Memory B cell (primary cell): ENCODE results near the gene EDN2.

ENCODE experiments used
- ATAC-seq: fragments of 150-1000 bp; cut with Tn5 transposase; 2 replicates; pipeline ENCODE4 v1.10.0; 2021; ENCODE audit warnings: low read depth, mild to moderate bottlenecking, moderate library complexity
- DNase-seq, 2 donors: peaks; one replicate each; pipeline ENCODE4 v3.0.0; 2022; ENCODE audit warnings: low spot score in 2 of 2
- H3K27ac Mint-ChIP-seq: one replicate; pipeline ENCODE4 v1.8.0; 2022; ENCODE audit warnings: mild to moderate bottlenecking, moderate library complexity, mixed read lengths
- H3K27me3 Mint-ChIP-seq: one replicate; pipeline ENCODE4 v1.8.0; 2022; ENCODE audit warnings: mixed read lengths
- H3K36me3 Mint-ChIP-seq: one replicate; pipeline ENCODE4 v1.8.0; 2022; ENCODE audit warnings: mild to moderate bottlenecking, mixed read lengths
- H3K4me1 Mint-ChIP-seq: one replicate; pipeline ENCODE4 v1.8.0; 2022; ENCODE audit warnings: mixed read lengths
- H3K4me3 Mint-ChIP-seq: one replicate; pipeline ENCODE4 v1.8.0; 2022; ENCODE audit warnings: mild to moderate bottlenecking, moderate library complexity, mixed read lengths
- H3K9me3 Mint-ChIP-seq: one replicate; pipeline ENCODE4 v1.8.0; 2022; ENCODE audit warnings: mixed read lengths

Gene EDN2

DNA sequence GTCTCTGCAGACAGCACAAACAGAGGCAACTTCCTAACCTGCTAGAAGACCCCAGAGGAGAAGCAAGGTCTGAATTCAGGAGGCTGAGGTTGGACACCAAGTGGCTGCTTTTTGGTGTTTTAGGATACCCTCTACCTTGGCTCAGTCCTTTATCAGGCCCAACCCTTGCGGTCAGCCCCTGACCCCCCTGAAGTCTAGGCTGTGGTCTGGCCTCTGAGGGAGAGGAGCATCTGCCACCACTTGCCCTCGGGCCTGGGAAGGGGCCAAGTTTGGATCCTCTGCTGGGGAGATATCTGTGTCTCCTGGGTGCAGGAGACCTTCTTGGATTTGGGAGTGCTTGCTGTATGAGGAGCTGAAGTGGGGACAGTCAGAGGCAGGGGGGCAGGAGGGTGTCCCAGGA lies 21.0 kb downstream of the EDN2 start:
- peaks cover 3% of the 10 kb centered on the region for H3K4me1 Mint-ChIP-seq
- no peaks in the 10 kb centered on the region for H3K36me3 Mint-ChIP-seq
- ATAC-seq (no peak), DNase-seq (no peak)
- no peak overlapping the region for H3K27ac Mint-ChIP-seq
- H3K27me3 Mint-ChIP-seq: peaks cover 12% of the 10 kb centered on the region
- H3K9me3 Mint-ChIP-seq: no peaks in the 10 kb centered on the region
- H3K4me3 Mint-ChIP-seq: no peak overlapping the region

DNA sequence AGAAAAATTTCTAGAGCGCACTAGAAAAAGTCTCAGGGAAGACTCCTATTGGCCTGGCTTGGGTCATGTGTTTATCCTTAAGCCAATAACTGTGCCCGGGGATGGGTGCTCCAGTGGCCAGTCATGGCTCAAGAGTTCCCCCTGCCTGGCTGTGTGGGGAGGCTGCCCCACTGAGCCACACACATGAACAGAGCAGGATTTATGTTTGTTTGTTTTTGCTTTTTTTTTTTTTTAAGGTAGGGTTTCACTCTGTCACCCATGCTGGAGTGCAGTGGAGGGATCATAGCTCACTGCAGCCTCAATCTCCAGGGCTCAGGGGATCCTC lies 21.8 kb downstream of the EDN2 start:
- Mint-ChIP-seq H3K4me3 (no peak overlapping the region), H3K36me3 (no peaks in the 10 kb centered on the region), H3K27me3 (peaks cover 11% of the 10 kb centered on the region), H3K9me3 (no peaks in the 10 kb centered on the region), H3K4me1 (peaks cover 2% of the 10 kb centered on the region), H3K27ac (no peak overlapping the region)
- no peak for DNase-seq
- no peak for ATAC-seq

DNA sequence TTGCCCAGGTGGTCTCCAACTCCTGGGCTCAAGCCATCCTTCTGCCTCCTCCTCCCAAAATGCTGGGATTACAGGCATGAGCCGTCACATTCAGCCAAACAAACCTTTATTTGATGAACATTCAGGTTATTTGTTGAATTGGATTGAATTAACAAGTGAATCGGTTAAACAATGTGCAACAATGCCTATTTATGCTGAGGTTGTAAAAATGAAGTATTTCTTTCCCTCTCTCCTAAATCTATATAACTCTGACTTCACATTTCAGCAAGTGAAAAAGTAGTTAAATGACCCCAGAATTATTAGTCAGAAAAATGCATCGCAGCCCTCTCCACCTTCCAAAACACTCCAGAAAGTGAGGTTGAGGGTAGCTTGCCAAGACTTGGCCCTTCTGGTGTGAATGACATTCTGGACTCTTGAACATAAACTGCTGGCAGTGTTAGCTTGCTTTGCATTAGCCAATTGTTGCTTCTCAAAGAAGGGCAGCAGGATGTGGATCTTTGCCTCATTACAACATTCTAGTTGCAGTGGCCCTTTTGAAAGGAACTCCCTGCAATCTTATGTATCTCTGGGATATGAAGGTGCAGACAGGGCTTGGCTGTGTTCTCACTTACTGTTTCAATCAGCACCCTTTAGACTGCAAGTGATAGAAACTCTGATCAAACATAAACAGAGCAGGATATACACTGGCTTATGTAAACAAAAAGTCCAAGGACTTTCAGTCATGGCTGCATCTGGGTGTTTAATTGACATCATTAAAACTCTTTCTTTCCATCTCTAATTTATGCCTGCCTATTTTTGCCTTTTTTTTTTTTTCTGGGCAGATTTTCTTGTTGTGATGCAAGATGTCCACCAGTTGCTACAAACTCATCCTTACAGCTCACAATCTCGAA lies 22.4 kb downstream of the EDN2 start:
- no peaks in the 10 kb centered on the region for H3K36me3 Mint-ChIP-seq

DNA sequence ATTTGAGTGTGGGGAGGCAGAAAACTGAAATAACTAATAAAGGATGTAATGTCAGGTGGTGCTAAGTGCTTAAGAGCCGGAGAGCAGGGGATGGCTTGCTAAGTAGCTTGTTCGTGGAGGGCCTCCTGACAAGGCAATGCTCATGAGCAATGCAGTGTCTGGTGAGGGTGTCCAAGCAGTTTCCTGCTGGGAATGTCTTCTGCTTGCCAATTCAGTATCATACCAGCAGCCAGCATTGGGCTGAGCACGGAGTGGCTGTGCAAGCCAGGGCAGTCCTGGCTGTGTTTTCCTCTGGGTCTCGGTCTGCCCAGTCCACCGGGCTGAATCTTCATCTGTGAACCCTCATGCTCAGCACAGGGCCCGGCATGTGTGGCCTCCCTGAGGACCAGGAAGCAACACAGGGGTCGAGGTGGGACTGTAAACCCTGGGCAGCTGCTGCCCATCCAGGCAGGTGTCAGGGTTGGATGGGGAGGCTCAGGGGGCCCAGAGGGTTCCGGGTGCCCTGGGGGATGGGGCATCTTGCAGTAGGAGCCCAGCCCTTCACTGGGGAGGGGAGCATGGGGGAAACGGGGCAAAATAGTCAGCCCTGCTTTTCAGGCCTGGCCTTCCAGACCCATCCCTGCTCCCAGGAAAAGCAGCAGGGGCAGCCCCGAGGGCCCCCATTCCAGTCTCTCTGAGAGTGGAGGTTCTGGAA lies 27.5 kb downstream of the EDN2 start:
- no peak overlapping the region for H3K27ac Mint-ChIP-seq
- no peaks in the 10 kb centered on the region for H3K9me3 Mint-ChIP-seq
- H3K27me3 Mint-ChIP-seq: peaks cover 6% of the 10 kb centered on the region
- no peak for DNase-seq
- no peak for ATAC-seq
- no peaks in the 10 kb centered on the region for H3K36me3 Mint-ChIP-seq
- no peak overlapping the region for H3K4me3 Mint-ChIP-seq
- no peaks in the 10 kb centered on the region for H3K4me1 Mint-ChIP-seq

More for the DNA sequence above, 22.4 kb downstream of the EDN2 start:
- Mint-ChIP-seq H3K4me3 (no peak overlapping the region), H3K27me3 (peaks cover 11% of the 10 kb centered on the region), H3K4me1 (no peaks in the 10 kb centered on the region), H3K27ac (no peak overlapping the region), H3K9me3 (no peaks in the 10 kb centered on the region)
- DNase-seq (no peak), ATAC-seq (no peak)

DNA sequence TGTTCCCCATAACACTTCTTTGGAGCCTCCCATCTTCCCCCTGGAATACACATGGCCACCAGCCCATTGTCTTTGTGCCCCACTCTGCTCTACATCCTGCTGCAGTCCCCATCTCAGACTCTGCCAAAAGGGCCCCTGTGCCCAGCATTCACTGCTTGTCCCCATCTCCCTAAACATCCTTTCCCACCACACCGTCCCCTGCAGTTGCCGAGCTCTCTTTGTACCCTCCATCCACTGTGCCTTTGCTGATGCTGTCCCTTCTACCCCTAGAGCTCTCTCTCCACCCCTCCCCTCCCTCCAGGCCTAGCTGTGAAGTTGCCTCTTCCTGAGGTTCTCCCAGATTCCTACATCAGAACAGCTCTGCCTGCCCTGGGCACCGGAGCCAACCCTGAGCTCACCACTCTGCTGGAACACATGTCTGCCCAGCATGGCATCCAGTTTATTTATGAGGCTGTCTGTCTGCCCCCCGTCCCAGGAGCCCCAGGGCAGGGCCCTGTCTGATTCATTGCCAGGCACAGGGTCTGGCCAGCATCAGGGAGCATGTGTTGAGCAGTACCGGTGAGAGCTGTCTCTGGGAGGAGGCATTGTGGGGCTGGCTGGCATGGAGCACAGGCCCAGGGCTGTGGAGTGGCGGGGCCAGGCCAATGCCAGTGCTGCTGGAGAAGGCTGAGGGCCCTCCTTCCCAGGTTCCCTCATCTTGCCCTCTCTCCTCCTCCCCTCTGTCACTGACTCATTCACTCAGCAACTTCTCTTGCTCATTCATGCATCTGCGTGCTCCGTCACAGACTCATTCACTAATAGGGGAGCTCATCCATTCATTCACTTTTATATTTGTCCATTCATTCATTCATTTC lies 28.8 kb downstream of the EDN2 start:
- Mint-ChIP-seq H3K27ac (no peak overlapping the region), H3K4me3 (no peak overlapping the region), H3K4me1 (no peaks in the 10 kb centered on the region), H3K36me3 (no peaks in the 10 kb centered on the region), H3K9me3 (no peaks in the 10 kb centered on the region), H3K27me3 (peaks cover 6% of the 10 kb centered on the region)
- no peak for DNase-seq
- no peak for ATAC-seq

DNA sequence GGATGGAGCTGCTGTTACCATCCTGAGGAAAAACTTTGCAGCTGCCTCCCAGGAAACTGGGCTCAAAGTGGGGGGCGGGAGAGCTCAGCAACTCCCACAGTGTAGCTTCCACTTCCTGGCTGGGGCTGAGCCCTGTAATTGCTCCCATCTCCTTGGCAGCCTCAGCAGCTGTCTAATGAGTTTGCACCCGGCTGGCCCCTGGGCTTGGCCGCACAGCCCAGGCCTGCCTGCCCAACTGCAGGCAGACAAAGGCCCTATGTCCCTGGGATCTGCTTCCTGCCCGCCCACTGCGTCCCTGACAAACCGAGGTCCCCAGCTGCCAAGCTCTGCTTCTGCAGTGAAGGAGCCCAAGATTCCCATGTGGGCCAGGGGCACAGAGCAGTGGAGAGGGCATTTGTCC lies 30.1 kb downstream of the EDN2 start:
- no peak for DNase-seq
- Mint-ChIP-seq H3K27ac (no peak overlapping the region), H3K4me3 (no peak overlapping the region), H3K9me3 (no peaks in the 10 kb centered on the region), H3K27me3 (peaks cover 4% of the 10 kb centered on the region), H3K4me1 (no peaks in the 10 kb centered on the region), H3K36me3 (no peaks in the 10 kb centered on the region)
- ATAC-seq: no peak

DNA sequence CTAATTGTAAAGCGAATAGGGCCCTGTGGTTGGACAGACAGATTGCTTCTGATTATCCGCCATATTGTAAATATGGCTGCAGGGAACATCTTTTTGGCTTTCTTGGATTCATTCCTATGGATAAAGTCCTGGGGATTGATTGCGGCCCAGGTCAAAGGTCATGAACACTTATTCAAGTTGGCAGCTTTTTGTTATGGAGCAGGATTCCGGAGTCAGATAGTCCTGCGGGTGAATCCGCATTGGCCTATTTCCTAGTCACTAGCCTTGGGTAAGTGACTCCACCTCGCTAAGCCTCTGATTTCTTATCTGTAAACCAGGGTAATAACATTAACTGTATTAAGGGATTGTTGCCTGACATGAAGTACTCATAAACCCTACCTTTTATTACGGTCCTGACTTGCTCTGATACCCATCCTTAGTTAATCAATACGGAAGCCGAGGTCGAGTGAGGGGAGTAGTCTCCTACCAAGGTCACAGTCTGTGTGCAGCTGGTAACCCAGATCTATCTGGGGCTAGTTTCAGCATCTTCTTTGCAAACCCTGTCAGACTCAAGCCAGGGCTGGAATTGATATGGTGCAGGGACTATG lies 31.7 kb downstream of the EDN2 start:
- no peak for ATAC-seq
- Mint-ChIP-seq H3K9me3 (no peaks in the 10 kb centered on the region), H3K27ac (no peak overlapping the region), H3K4me1 (no peaks in the 10 kb centered on the region), H3K36me3 (no peaks in the 10 kb centered on the region), H3K4me3 (no peak overlapping the region), H3K27me3 (peaks cover 12% of the 10 kb centered on the region)
- no peak for DNase-seq

DNA sequence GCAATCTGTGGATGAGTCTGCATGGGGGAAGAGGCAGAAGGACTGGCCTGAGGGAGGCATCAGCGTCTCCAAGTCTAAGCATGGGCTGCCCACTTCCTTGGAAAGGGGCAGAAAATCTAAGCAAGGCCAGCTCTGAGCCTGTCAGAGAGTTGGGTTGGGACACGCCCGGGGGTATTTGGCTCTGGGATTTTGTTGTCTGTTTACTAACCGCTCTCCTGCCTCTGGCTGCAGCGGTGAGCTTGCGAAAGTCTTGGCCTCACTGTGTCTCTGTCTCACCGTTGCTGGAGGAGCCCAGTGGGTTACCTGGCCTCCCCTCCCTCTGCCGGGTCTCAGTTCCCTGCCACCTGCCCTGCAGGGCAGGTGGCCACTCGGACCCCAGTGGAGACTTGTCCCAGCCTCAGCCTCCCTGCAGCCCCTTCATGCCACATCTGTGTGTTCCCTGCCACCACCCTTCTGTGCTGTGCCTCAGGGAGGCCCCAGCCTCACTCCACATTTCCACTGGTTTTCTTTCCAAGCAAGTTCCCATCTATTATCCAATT lies 33.7 kb downstream of the EDN2 start:
- no peak overlapping the region for H3K4me3 Mint-ChIP-seq
- no peaks in the 10 kb centered on the region for H3K36me3 Mint-ChIP-seq
- H3K27me3 Mint-ChIP-seq: peaks cover 14% of the 10 kb centered on the region
- DNase-seq (no peak), ATAC-seq (no peak)
- H3K9me3 Mint-ChIP-seq: no peaks in the 10 kb centered on the region
- no peak overlapping the region for H3K27ac Mint-ChIP-seq
- no peaks in the 10 kb centered on the region for H3K4me1 Mint-ChIP-seq

DNA sequence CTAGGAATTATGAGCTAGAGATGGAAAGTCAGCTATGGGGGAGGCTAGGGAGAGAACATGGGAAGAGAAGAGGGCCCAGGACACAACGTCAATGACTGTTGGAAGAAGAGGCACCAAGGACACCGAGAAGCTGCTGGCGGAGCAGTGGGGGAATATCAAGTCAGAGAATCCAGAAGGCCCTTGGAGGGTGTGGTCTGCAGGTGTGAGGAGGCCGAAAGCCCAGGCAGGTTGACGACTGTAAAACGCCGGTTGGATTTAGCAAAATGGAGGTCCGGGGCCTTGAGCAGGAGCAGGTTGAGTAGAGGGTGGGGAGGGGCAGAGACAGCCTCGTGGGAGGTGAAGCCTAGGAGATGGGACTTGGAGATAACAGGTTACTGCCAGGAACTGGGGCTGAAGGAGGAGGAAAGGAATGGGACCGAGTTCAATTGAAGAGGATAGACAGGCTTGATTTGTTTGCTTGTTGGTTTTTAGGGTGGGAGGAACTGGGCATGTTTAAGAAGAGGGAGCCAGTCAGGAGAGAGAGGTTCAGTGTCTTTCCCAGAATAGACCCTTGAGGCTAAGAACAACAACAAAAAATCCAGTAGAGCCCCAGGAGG lies 35.1 kb downstream of the EDN2 start:
- DNase-seq (no peak), ATAC-seq (no peak)
- Mint-ChIP-seq H3K9me3 (peaks cover 2% of the 10 kb centered on the region), H3K4me3 (no peak overlapping the region), H3K27ac (no peak overlapping the region), H3K36me3 (peaks cover 2% of the 10 kb centered on the region), H3K4me1 (no peaks in the 10 kb centered on the region), H3K27me3 (peaks cover 11% of the 10 kb centered on the region)

DNA sequence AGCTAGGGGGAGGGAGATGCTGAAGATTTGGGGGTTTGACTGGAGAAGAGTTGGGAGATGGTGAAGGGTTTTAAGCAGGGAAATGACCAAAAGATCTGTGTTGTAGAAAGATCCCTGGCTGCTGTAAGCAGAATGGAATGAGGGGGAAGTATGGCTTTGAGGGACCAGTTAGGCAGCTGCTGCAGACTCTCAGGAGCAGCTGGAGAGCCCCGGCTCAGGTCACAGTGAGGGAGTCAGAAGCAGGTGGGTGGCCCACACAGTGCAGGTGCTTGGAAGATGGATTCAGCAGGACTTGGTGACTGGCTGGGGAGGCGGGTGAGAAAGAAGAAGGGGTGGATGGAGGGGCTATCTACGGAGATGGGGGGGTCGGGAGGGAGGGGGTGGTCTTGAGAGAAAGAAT lies 35.7 kb downstream of the EDN2 start:
- peaks cover 2% of the 10 kb centered on the region for H3K9me3 Mint-ChIP-seq
- peaks cover 2% of the 10 kb centered on the region for H3K36me3 Mint-ChIP-seq
- DNase-seq: no peak
- H3K27ac Mint-ChIP-seq: no peak overlapping the region
- H3K27me3 Mint-ChIP-seq: peaks cover 11% of the 10 kb centered on the region
- H3K4me1 Mint-ChIP-seq: no peaks in the 10 kb centered on the region
- no peak overlapping the region for H3K4me3 Mint-ChIP-seq
- ATAC-seq: no peak

DNA sequence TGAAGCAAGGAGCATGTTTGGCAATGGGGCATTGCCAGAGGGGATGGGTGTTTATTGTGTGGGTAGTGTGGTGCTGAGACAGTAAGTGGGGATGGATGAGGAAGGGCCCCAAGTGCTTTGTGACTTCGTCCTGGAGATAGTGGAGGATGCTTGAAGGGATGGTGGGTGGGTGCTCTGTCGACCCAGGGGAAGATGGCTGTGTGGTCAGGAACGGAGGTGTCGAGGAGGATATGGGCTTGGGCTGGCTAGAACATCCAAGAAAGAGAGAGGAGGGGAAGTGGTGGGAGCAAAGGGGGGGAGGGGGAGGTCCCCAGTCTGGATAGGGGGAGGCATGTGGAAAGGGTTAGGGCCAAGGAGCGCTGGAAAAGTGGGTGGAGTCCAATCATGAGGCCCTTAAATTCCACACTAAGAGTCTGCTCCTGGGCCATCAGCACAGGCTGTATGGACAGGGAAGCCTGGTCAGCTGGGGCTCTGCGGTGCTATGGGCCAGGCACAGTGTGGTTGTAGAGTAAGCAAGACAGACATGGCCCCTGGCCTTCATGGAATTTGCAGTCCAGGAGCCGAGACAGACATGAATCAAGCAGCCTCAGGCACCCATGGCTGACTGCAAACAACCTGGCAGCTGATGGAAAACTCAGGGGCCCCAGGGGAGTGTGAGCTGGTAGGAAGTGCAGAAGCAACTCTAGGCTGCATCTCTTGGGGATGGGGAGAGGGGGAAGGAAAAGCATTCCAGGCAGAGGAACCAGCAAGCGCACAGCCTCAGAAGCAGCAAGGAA lies 36.3 kb downstream of the EDN2 start:
- no peaks in the 10 kb centered on the region for H3K4me1 Mint-ChIP-seq
- peaks cover 2% of the 10 kb centered on the region for H3K9me3 Mint-ChIP-seq
- ATAC-seq (no peak), DNase-seq (no peak)
- peaks cover 11% of the 10 kb centered on the region for H3K27me3 Mint-ChIP-seq
- H3K36me3 Mint-ChIP-seq: peaks cover 2% of the 10 kb centered on the region
- no peak overlapping the region for H3K27ac Mint-ChIP-seq
- H3K4me3 Mint-ChIP-seq: no peak overlapping the region

DNA sequence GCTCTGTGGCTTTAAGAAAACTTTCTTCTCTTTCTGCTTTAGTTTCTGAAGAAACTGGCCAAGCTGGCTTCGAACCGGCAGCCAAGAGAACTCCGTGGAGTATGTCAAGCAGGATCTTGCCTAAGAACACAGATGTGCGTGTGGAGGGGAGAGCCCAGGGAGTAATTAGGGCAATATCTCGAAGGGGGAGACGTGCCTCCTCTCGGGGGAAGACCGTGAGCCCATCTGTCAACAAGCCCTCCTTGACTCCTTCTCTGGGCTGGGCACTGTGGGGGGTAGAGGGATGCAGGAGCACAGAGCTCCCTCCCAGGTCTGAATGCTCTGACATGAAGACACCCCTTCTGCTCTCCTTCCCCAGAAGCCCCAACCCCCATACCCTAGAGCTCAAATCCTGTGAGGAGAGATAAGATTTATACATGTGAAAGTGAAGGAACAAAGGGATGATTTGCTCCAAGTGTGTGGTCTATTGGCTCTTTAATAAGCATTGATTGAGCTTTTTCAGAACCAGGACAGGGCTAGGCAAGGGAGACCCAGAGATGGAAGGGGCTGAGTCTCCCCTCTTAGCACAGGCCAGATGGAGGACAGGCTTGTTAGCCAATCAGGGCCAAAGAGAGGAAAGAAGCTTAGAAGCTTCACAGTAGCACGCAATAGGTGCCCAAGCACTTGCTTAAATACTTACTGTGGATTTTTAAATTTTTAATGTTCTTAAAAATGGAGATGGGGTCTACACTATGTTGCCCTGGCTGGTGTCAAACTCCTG lies 37.5 kb downstream of the EDN2 start:
- no peak for DNase-seq
- Mint-ChIP-seq H3K36me3 (peaks cover 2% of the 10 kb centered on the region), H3K4me1 (no peaks in the 10 kb centered on the region), H3K27me3 (peaks cover 11% of the 10 kb centered on the region), H3K9me3 (peaks cover 2% of the 10 kb centered on the region), H3K27ac (no peak overlapping the region), H3K4me3 (no peak overlapping the region)
- no peak for ATAC-seq
